Measurements from ENCODE around the gene OXNAD1. TPM values are rescaled to one million over a fixed set of nuclear protein-coding genes. Genes with fewer than 3 reads are reported as not detected.

OXNAD1 gene
- total RNA-seq, 1 experiment from 2014 or later: 6.6 TPM

GRCh38 chr3:16304061-16305010 is 39.3 kb downstream of the OXNAD1 start:
- DNase-seq (ENCODE audit: low read depth, low spot score): no peak
- H3K9me3 ChIP-seq (ENCODE audit: control insufficient read depth, insufficient read depth, low read depth, low read length): no peaks in the 10 kb centered on the region
- intact Hi-C loops (cut with micrococcal nuclease; ENCODE audit: unreplicated experiment): no loop called here
- H3K4me1 ChIP-seq (ENCODE audit: control insufficient read depth, insufficient read depth, low read length): no peaks in the 10 kb centered on the region
- ChIA-PET POLR2A (no interaction called here), CTCF (interaction anchor here (0.6 kb wide), 1 partner anchor 14 kb away, joined by 3 read pairs; no protein-coding TSS in a partner anchor)
- in situ Hi-C loops (cut with HindIII; ENCODE audit: low pct_unique_long_range_greater_than_20kb, low sequenced_read_pairs): no loop called here
- no peak for ATAC-seq
- H3K4me3 ChIP-seq (ENCODE audit: low read depth in 2 of 2, low read length in 2 of 2): no peak overlapping the region
- TF ChIP-seq REST (IDR thresholded peaks at IDR 0.05; ENCODE audit: insufficient read depth in 1 of 2, low read depth in 2 of 2, low read length in 1 of 2): no peak
- TF ChIP-seq SIN3A (IDR thresholded peaks at IDR 0.05; ENCODE audit: borderline replicate concordance, insufficient read depth, low read depth, low read length): no peak
- no peak for TF ChIP-seq TCF7L2 (IDR thresholded peaks at IDR 0.05; ENCODE audit: low read depth, low read length)
- TF ChIP-seq, protein P1, sequence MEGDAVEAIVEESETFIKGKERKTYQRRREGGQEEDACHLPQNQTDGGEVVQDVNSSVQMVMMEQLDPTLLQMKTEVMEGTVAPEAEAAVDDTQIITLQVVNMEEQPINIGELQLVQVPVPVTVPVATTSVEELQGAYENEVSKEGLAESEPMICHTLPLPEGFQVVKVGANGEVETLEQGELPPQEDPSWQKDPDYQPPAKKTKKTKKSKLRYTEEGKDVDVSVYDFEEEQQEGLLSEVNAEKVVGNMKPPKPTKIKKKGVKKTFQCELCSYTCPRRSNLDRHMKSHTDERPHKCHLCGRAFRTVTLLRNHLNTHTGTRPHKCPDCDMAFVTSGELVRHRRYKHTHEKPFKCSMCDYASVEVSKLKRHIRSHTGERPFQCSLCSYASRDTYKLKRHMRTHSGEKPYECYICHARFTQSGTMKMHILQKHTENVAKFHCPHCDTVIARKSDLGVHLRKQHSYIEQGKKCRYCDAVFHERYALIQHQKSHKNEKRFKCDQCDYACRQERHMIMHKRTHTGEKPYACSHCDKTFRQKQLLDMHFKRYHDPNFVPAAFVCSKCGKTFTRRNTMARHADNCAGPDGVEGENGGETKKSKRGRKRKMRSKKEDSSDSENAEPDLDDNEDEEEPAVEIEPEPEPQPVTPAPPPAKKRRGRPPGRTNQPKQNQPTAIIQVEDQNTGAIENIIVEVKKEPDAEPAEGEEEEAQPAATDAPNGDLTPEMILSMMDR (IDR thresholded peaks at IDR 0.05): no peak
- TF ChIP-seq POLR2AphosphoS5 (IDR thresholded peaks at IDR 0.05; ENCODE audit: low read depth, low read length): no peak
- H3K27me3 ChIP-seq (ENCODE audit: control insufficient read depth, insufficient read depth, low read length): no peaks in the 10 kb centered on the region
- no peaks in the 10 kb centered on the region for H3K36me3 ChIP-seq (ENCODE audit: control insufficient read depth, insufficient read depth, low read length)
- H3K27ac ChIP-seq (ENCODE audit: low read length): no peak overlapping the region
- BruUV-seq (replicated peaks): no TSS peak

DNA sequence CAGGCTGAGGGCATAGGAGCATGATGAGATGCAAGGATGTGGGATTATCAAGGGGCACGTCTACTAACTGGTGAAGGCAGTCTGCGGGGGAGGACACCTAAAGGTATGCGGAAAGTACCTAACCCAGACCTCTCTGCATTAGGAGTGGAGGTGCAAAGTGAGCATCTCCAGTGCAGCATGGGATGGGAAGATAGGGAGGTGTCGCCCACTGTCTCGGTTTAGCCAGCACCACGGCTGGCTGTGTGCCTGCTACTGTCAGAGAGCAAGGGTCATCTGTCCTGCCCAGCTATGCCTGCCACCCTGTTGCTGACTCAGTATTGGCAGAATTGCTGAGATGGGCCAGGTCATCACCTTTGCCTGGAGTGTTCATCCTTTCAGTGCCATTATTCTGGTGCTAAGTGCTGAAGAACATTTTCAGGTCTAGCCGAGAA is 40.1 kb downstream of the OXNAD1 start:
- no peak overlapping the region for H3K4me3 ChIP-seq (ENCODE audit: low read depth in 2 of 2, low read length in 2 of 2)
- intact Hi-C loops (cut with micrococcal nuclease; ENCODE audit: unreplicated experiment) (no loop called here), in situ Hi-C loops (cut with HindIII; ENCODE audit: low pct_unique_long_range_greater_than_20kb, low sequenced_read_pairs) (no loop called here)
- no peaks in the 10 kb centered on the region for H3K27me3 ChIP-seq (ENCODE audit: control insufficient read depth, insufficient read depth, low read length)
- ChIA-PET CTCF (no interaction called here), POLR2A (no interaction called here)
- H3K4me1 ChIP-seq (ENCODE audit: control insufficient read depth, insufficient read depth, low read length): no peaks in the 10 kb centered on the region
- DNase-seq (ENCODE audit: low read depth, low spot score): no peak
- no peak for TF ChIP-seq TCF7L2 (IDR thresholded peaks at IDR 0.05; ENCODE audit: low read depth, low read length)
- no peak for TF ChIP-seq POLR2AphosphoS5 (IDR thresholded peaks at IDR 0.05; ENCODE audit: low read depth, low read length)
- TF ChIP-seq REST (IDR thresholded peaks at IDR 0.05; ENCODE audit: insufficient read depth in 1 of 2, low read depth in 2 of 2, low read length in 1 of 2): no peak
- ATAC-seq: no peak
- H3K9me3 ChIP-seq (ENCODE audit: control insufficient read depth, insufficient read depth, low read depth, low read length): no peaks in the 10 kb centered on the region
- no TSS peak for BruUV-seq (replicated peaks)
- H3K27ac ChIP-seq (ENCODE audit: low read length): no peak overlapping the region
- no peaks in the 10 kb centered on the region for H3K36me3 ChIP-seq (ENCODE audit: control insufficient read depth, insufficient read depth, low read length)
